Left renal pelvis (tissue), 4 donors: ENCODE data around the gene MAPK1IP1L. TPM values are rescaled to one million over a fixed set of nuclear protein-coding genes. Genes with fewer than 3 reads are reported as not detected.
"Not testable (repeated sequence)": the region's sequence is repeated elsewhere in the genome, so short reads cannot be mapped to it uniquely, and the experiment has no call there.

Source experiments
- DNase-seq, 4 donors: peaks; one replicate each; pipeline ENCODE4 v3.0.0-alpha.2; 2013; ENCODE audit warnings: low read depth in 4 of 4, low spot score in 3 of 4
- polyA plus RNA-seq, 4 donors: library from polyadenylated mRNA; unstranded; fragments of 120-200 nt; gene quantifications; one replicate each; pipeline ENCODE4 v1.2.1, GENCODE V29; 2013; ENCODE audit not compliant: insufficient read length in 4 of 4

MAPK1IP1L gene
- polyA plus RNA-seq, result 100 to 1,000 TPM in 3 of 4 donors, 10 to 100 TPM in 1; 75.6 to 109 (median 106) TPM

GRCh38 chr14:55051423-55052268 is at the start of gene MAPK1IP1L:
Gene MAPK1IP1L (plus strand): TSS chr14:55051647. CDS start chr14:55061684, 10,037 bp downstream.
- peak; percentile 85 to 92 (median 88) for DNase-seq

DNA sequence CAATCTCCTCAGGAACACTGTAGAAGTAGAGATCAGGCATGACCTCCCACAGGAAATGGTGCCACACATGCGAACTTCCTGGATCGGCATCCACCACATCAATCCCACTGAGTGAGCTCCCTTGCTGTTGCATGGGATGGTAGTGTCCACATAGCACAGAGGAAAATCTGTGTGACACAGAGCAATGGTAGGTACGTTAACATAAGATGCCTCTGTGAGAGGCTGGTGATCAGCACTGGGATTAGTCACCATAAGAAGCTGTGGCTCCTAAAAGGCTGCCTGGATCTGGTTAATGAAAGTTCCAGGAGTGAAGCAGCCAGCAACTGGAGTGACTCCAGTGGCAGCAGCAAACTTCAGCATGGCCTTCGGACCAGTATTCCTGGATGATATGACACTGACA is 46.4 kb upstream of the MAPK1IP1L start:
- DNase-seq, result no peak

GRCh38 chr14:55015006-55015405 is 36.4 kb upstream of the MAPK1IP1L start:
- DNase-seq, result no peak

DNA sequence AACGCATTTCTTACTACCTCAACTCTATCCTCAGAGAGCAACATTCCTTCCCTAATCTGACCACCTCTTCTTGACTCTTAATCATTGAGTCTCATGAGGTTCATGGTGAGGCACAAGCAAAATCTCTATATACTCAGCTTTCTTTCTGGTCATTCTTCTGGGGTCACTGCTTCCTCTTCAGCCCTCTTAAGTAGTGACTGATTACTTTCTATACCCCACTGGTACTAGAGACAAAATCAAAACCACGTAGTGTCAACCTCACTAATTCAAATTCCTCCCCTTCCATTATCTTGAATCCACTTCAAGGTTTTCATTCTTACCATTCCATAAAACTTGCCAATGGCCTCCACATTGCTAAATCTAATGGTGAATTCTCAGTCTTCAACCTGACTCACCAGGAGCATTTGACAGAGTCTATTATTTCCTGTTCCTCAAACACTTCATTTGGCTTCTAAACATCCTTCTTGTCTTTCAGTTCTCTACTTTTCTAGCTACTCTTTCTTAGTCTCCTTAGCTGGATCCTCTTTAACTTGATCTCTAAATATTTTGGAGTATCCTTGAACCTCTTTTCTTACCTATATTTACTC is 31.4 kb upstream of the MAPK1IP1L start:
- DNase-seq, result no peak

DNA sequence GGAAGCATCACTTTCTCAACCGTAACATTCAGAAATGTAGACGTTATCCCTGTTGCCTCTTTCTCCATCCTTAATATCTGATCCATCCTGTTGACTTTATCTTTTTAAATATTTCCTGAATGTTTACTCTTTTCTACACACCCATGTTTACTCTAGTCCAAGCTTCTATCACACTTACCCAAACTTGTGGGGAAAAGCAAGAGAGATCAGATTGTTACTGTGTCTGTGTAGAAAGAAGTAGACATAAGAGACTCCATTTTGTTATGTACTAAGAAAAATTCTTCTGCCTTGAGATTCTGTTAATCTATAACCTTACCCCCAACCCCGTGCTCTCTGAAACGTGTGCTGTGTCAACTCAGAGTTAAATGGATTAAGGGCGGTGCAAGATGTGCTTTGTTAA is 27.1 kb upstream of the MAPK1IP1L start:
- not testable (repeated sequence) for DNase-seq

- DNase-seq, result no peak
These were observed 25.5 kb upstream of the MAPK1IP1L start for GRCh38 chr14:55025948-55026347.

DNA sequence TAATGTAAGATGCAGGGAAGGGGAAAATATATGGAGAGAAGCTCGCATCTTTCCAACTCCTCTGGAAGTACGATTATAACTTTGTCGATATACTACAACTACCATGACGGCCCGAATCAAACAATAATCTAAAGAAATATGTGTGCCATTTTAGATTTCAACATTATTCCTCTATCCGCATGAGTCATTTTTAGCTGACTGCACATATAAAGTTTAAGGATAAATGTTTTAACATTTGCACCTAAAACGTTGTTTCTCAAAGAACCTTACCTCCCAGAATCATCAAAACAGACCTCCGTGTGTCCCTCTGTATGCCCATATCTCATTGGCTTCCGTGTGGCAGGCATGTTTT is 25.0 kb upstream of the MAPK1IP1L start:
- no peak for DNase-seq

- peak; percentile 78 to 89 (median 86) for DNase-seq
These were observed 24.5 kb upstream of the MAPK1IP1L start, which contains the start of the genes SOCS4 and WDHD1 for GRCh38 chr14:55026793-55027561. Gene SOCS4 (plus strand): TSS chr14:55027236. CDS start chr14:55043042, 15,806 bp downstream. Gene WDHD1 (minus strand): TSS chr14:55027099. CDS start chr14:55026787, 312 bp downstream.

DNA sequence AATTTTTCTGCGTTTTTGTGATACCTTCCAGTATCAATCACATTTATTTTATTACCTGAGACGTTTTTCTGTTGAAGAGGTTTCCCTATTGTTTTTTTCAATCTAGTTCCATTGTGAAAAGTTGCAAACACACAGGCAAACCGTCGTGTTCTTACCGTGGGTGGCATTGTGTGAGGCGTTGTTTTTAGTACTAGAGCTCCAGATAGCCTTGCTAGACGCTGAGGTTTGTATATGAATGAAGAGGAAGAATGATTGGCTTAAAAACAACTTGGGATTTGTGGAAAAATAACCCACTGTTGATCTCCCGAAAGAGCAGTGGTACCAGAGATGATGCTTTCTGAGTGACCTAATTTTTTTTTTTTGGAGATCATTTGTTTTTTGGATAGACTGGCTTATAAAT is 23.4 kb upstream of the MAPK1IP1L start:
- DNase-seq, result no peak

GRCh38 chr14:55028476-55028875 is 23.0 kb upstream of the MAPK1IP1L start:
- DNase-seq, result no peak

GRCh38 chr14:55031190-55031589 is 20.3 kb upstream of the MAPK1IP1L start:
- DNase-seq, result no peak

- not testable (repeated sequence) for DNase-seq
These were observed 13.5 kb upstream of the MAPK1IP1L start for GRCh38 chr14:55037995-55038394.

GRCh38 chr14:55038708-55039107 is 12.7 kb upstream of the MAPK1IP1L start:
- DNase-seq, result no peak

GRCh38 chr14:55043528-55043927 is 7.9 kb upstream of the MAPK1IP1L start:
- no peak for DNase-seq

GRCh38 chr14:55045087-55045486 is 6.4 kb upstream of the MAPK1IP1L start:
- no peak for DNase-seq

GRCh38 chr14:55047301-55048053 is 4.0 kb upstream of the MAPK1IP1L start:
- DNase-seq, result no peak

GRCh38 chr14:55048900-55049436 is 2.5 kb upstream of the MAPK1IP1L start:
- DNase-seq, result no peak

DNA sequence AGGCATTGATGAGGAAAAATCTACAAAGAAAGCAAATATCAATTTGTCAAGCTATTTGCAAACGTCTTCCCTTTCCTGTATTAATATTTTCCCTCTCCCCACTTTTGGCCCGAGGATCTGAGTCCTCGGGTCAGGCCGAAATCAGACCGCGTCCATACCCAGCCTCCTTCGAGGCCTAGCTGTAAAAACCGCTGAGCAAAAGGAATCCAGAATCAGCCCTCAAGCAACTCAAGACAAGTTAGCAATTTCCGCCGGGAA is 353 bp upstream of the MAPK1IP1L start:
- no peak for DNase-seq

DNA sequence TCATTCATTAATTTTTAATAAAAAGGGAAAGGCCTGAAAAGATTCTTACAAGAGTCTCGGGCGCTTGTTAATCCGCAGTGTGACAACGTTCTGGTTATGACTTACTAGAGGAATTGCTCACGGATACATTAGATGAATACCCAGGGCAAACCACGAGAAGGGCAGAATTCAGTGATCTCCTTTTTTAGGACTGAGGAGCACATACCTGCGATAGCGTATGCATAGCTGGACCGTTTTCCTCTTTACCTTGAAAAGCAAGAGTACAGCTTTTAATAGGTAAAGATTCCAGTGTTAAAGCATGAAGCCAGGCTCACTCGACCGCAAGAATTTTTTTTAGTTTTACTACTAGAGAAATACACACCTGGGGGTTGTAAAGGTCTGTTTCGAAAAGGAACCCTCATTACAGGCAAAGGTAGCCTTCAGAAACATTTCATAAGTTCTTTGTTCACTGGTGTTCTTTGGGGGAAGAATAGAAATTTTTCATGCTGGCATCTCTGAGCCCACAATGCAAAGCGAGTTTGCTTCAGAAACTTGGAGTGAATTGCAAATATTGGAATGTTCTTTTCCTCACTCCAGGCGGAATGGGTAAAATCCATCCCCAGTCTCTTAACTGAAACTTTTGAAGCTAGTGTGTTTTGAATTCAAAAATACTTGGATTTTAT is 953 bp downstream of the MAPK1IP1L start:
- DNase-seq, result no peak

GRCh38 chr14:55053018-55053417 is 1.6 kb downstream of the MAPK1IP1L start:
- no peak for DNase-seq
